H9 (cell line): ENCODE results near the gene NUP85. TPM values are rescaled to one million over a fixed set of nuclear protein-coding genes. Genes with fewer than 3 reads are reported as not detected.

Experiments
- DNase-seq: peaks from one replicate; pipeline ENCODE4 v3.0.0-alpha.2; 2017
- H2AFZ ChIP-seq: one replicate; pipeline ENCODE4 v1.6.1; 2013; ENCODE audit warnings: mild to moderate bottlenecking, low read length, control low read depth, moderate library complexity
- H2AK5ac ChIP-seq: 2 replicates; pipeline ENCODE4 v1.6.1; 2013; ENCODE audit warnings: low read length, control low read depth, mixed read lengths; ENCODE audit not compliant: insufficient read length
- H2BK120ac ChIP-seq: one replicate; pipeline ENCODE4 v1.6.1; 2013; ENCODE audit warnings: low read depth, mild to moderate bottlenecking, low read length, control low read depth, inconsistent platforms; ENCODE audit not compliant: poor library complexity, severe bottlenecking
- H2BK12ac ChIP-seq: 2 replicates; pipeline ENCODE4 v1.6.1; 2013; ENCODE audit warnings: low read length, control low read depth, mixed read lengths, low read depth; ENCODE audit not compliant: insufficient read length
- H2BK15ac ChIP-seq: 2 replicates; pipeline ENCODE4 v1.6.1; 2013; ENCODE audit warnings: low read depth, low read length, control low read depth
- H2BK20ac ChIP-seq: one replicate; pipeline ENCODE4 v1.6.1; 2013; ENCODE audit warnings: low read depth, mild to moderate bottlenecking, low read length, control low read depth, inconsistent platforms; ENCODE audit not compliant: poor library complexity, severe bottlenecking
- H2BK5ac ChIP-seq: 2 replicates; pipeline ENCODE4 v1.6.1; 2013; ENCODE audit warnings: low read length, control low read depth, mixed read lengths; ENCODE audit not compliant: insufficient read length
- H3K14ac ChIP-seq: 2 replicates; pipeline ENCODE4 v1.6.1; 2013; ENCODE audit warnings: low read length, control low read depth; ENCODE audit not compliant: insufficient read depth
- H3K18ac ChIP-seq: 2 replicates; pipeline ENCODE4 v1.6.1; 2013; ENCODE audit warnings: low read depth, mild to moderate bottlenecking, mixed read lengths, low read length, control low read depth; ENCODE audit not compliant: insufficient read length
- H3K23ac ChIP-seq: 2 replicates; pipeline ENCODE4 v1.6.1; 2013; ENCODE audit warnings: low read length, control low read depth, mixed read lengths, low read depth; ENCODE audit not compliant: insufficient read length
- H3K23me2 ChIP-seq: 2 replicates; pipeline ENCODE4 v1.6.1; 2013; ENCODE audit warnings: low read depth, mild to moderate bottlenecking, mixed read lengths, low read length, control low read depth; ENCODE audit not compliant: insufficient read length, poor library complexity, severe bottlenecking
- H3K27ac ChIP-seq: 2 replicates; pipeline ENCODE4 v1.5.1; 2013; ENCODE audit warnings: low read length, control low read depth, mixed read lengths, low read depth; ENCODE audit not compliant: insufficient read length
- H3K27me3 ChIP-seq: 2 replicates; pipeline ENCODE4 v1.6.1; 2013; ENCODE audit warnings: low read length, control low read depth, inconsistent platforms; ENCODE audit not compliant: insufficient read depth
- H3K4ac ChIP-seq: 2 replicates; pipeline ENCODE4 v1.6.1; 2013; ENCODE audit warnings: low read depth, mild to moderate bottlenecking, control low read depth, inconsistent platforms, low read length, moderate library complexity
- H3K4me1 ChIP-seq: 2 replicates; pipeline ENCODE4 v1.6.1; 2013; ENCODE audit warnings: low read length, control low read depth, inconsistent platforms; ENCODE audit not compliant: insufficient read depth
- H3K4me2 ChIP-seq: 2 replicates; pipeline ENCODE4 v1.6.1; 2013; ENCODE audit warnings: low read length, control low read depth, mixed read lengths; ENCODE audit not compliant: insufficient read length, insufficient read depth
- H3K56ac ChIP-seq: 2 replicates; pipeline ENCODE4 v1.6.1; 2013; ENCODE audit warnings: low read depth, mild to moderate bottlenecking, mixed read lengths, low read length, control low read depth; ENCODE audit not compliant: insufficient read length
- H3K79me1 ChIP-seq: 2 replicates; pipeline ENCODE4 v1.6.1; 2013; ENCODE audit warnings: low read depth, mild to moderate bottlenecking, moderate library complexity, low read length, control low read depth, inconsistent platforms; ENCODE audit not compliant: insufficient read depth, poor library complexity, severe bottlenecking
- H3K79me2 ChIP-seq: 2 replicates; pipeline ENCODE4 v1.6.1; 2013; ENCODE audit warnings: low read length, control low read depth, inconsistent platforms; ENCODE audit not compliant: insufficient read depth
- H3K9ac ChIP-seq: 2 replicates; pipeline ENCODE4 v1.6.1; 2013; ENCODE audit warnings: low read length, control low read depth, mixed read lengths; ENCODE audit not compliant: insufficient read length; ENCODE audit errors: extremely low read depth
- H3K9me3 ChIP-seq: one replicate; pipeline ENCODE4 v1.6.1; 2013; ENCODE audit warnings: low read depth, low read length, inconsistent platforms; ENCODE audit not compliant: control insufficient read depth
- H3T11ph ChIP-seq: one replicate; pipeline ENCODE4 v1.6.1; 2013; ENCODE audit warnings: mild to moderate bottlenecking, low read length, control low read depth, inconsistent platforms
- H4K20me1 ChIP-seq: one replicate; pipeline ENCODE4 v1.6.1; 2013; ENCODE audit not compliant: control insufficient read depth, insufficient read length, insufficient read depth
- H4K5ac ChIP-seq: 2 replicates; pipeline ENCODE4 v1.6.1; 2013; ENCODE audit warnings: low read depth, mild to moderate bottlenecking, mixed read lengths, low read length, control low read depth; ENCODE audit not compliant: insufficient read length
- H4K8ac ChIP-seq: replicated peaks from 2 replicates; pipeline ENCODE4 v1.6.1; 2013; ENCODE audit warnings: low read length, control low read depth, mixed read lengths, low read depth; ENCODE audit not compliant: insufficient read length
- H4K91ac ChIP-seq: 2 replicates; pipeline ENCODE4 v1.6.1; 2013; ENCODE audit warnings: low read depth, mild to moderate bottlenecking, moderate library complexity, mixed read lengths, low read length, control low read depth; ENCODE audit not compliant: insufficient read length
- H3K27ac Mint-ChIP-seq, 3 experiments: 2 replicates in 2 of 3; 3 replicates in 1 of 3; pipeline ENCODE4 v1.8.0; 2020 to 2021; ENCODE audit warnings: mixed read lengths in 3 of 3, mild to moderate bottlenecking in 1 of 3, moderate library complexity in 1 of 3
- H3K27me3 Mint-ChIP-seq: 2 replicates; pipeline ENCODE4 v1.8.0; 2021; ENCODE audit warnings: low read depth, mild to moderate bottlenecking, moderate library complexity, mixed read lengths
- H3K36me3 Mint-ChIP-seq, 3 experiments: 2 replicates in 2 of 3; 3 replicates in 1 of 3; pipeline ENCODE4 v1.8.0; 2020 to 2021; ENCODE audit warnings: low read depth in 3 of 3, mixed read lengths in 3 of 3; ENCODE audit not compliant: insufficient read depth in 1 of 3
- H3K4me1 Mint-ChIP-seq, 2 experiments: 2 replicates each; pipeline ENCODE4 v1.8.0; 2020; ENCODE audit warnings: mixed read lengths in 2 of 2
- H3K4me3 Mint-ChIP-seq, 2 experiments: 2 replicates in 1 of 2; 3 replicates in 1 of 2; pipeline ENCODE4 v1.8.0; 2020 to 2021; ENCODE audit warnings: mild to moderate bottlenecking in 2 of 2, mixed read lengths in 2 of 2, moderate library complexity in 1 of 2
- H3K9me3 Mint-ChIP-seq, 2 experiments: 2 replicates in 1 of 2; 3 replicates in 1 of 2; pipeline ENCODE4 v1.8.0; 2020; ENCODE audit warnings: mild to moderate bottlenecking in 2 of 2, mixed read lengths in 2 of 2, moderate library complexity in 1 of 2
- CTCF ChIP-seq: fragments of 200-600 bp; sonication (generic); conservative IDR thresholded peaks from 3 replicates; pipeline ENCODE4 v1.8.0; 2021; ENCODE audit warnings: antibody characterized with exemption, mild to moderate bottlenecking
- WGBS: extraction: QIAGEN DNeasy Blood & Tissue Kit; methylation state at CpG from one replicate; pipeline ENCODE4 v1.1.7; 2013; ENCODE audit warnings: missing lambda C conversion rate, low lambda C conversion rate, mixed read lengths; ENCODE audit not compliant: insufficient read length; ENCODE audit errors: extremely low coverage; 5-methylcytosine and 5-hydroxymethylcytosine counted together
- total RNA-seq: library from RNA; stranded (reverse); gene quantifications from 2 replicates; pipeline ENCODE4 v1.2.1, GENCODE V29; 2021

Gene NUP85
- total RNA-seq, 1 experiment from 2014 or later, result 145 TPM

- H3K27ac ChIP-seq, result no peak overlapping the region
- H3K18ac ChIP-seq, result no peak overlapping the region
- H3K4me3 Mint-ChIP-seq, result no peak overlapping the region
- no peak overlapping the region for H2AK5ac ChIP-seq
- H2AFZ ChIP-seq, result no peak overlapping the region
- no peaks in the 10 kb centered on the region for H3K23me2 ChIP-seq
- DNase-seq, result no peak
- H3K36me3 Mint-ChIP-seq, result peaks cover 45 to 91% (median 86%) of the 10 kb centered on the region in 3 experiments
- no peak overlapping the region for H3T11ph ChIP-seq
- no peak overlapping the region for H4K8ac ChIP-seq
- no peak overlapping the region for H3K4ac ChIP-seq
- H3K9ac ChIP-seq, result no peak overlapping the region
- no peak overlapping the region for H3K14ac ChIP-seq
- H4K20me1 ChIP-seq, result no peaks in the 10 kb centered on the region
- H3K9me3 ChIP-seq, result no peaks in the 10 kb centered on the region
- H3K4me1 ChIP-seq, result no peaks in the 10 kb centered on the region
- no peak overlapping the region for H3K4me2 ChIP-seq
- H3K79me2 ChIP-seq, result no peaks in the 10 kb centered on the region
- no peaks in the 10 kb centered on the region for H3K4me1 Mint-ChIP-seq
- no peak overlapping the region for H2BK12ac ChIP-seq
- H3K27me3 ChIP-seq, result no peaks in the 10 kb centered on the region
- H3K23ac ChIP-seq, result no peak overlapping the region
- no peaks in the 10 kb centered on the region for H3K79me1 ChIP-seq
- H3K56ac ChIP-seq, result no peak overlapping the region
- H2BK20ac ChIP-seq, result no peak overlapping the region
- H3K9me3 Mint-ChIP-seq, result no peaks in the 10 kb centered on the region
- H3K27me3 Mint-ChIP-seq, result no peaks in the 10 kb centered on the region
- H2BK5ac ChIP-seq, result no peak overlapping the region
- TF ChIP-seq CTCF, result no peak
- no CpG with 5 or more reads among the region's 2 CpGs for WGBS
- no peak overlapping the region for H2BK120ac ChIP-seq
- no peak overlapping the region for H4K91ac ChIP-seq
- no peak overlapping the region for H2BK15ac ChIP-seq
- H4K5ac ChIP-seq, result no peak overlapping the region
- no peak overlapping the region for H3K27ac Mint-ChIP-seq
Measured at GRCh38 chr17:75228305-75228704, 22.8 kb downstream of the NUP85 start.
